Mucosa of rectum (tissue), 2 donors: ENCODE data around the gene TEN1.
"Not testable (repeated sequence)": the region's sequence is repeated elsewhere in the genome, so short reads cannot be mapped to it uniquely, and the experiment has no call there.

Experiments used
- H3K27ac ChIP-seq, 2 donors: one replicate each; pipeline ENCODE4 v1.7.0; 2013; ENCODE audit warnings: inconsistent platforms in 2 of 2, low read depth in 2 of 2, low read length in 2 of 2
- H3K27me3 ChIP-seq, 2 donors: one replicate each; pipeline ENCODE4 v1.7.0; 2013; ENCODE audit warnings: low read length in 2 of 2; ENCODE audit not compliant: control insufficient read depth in 2 of 2, insufficient read depth in 2 of 2
- H3K36me3 ChIP-seq, 2 donors: one replicate each; pipeline ENCODE4 v1.7.0; 2013; ENCODE audit warnings: low read length in 2 of 2; ENCODE audit not compliant: control insufficient read depth in 2 of 2, insufficient read depth in 2 of 2
- H3K4me1 ChIP-seq, 2 donors: one replicate each; pipeline ENCODE4 v1.7.0; 2013; ENCODE audit warnings: low read length in 2 of 2, mild to moderate bottlenecking in 1 of 2; ENCODE audit not compliant: control insufficient read depth in 2 of 2, insufficient read depth in 2 of 2
- H3K4me3 ChIP-seq, 2 donors: one replicate each; pipeline ENCODE4 v1.7.0; 2013; ENCODE audit warnings: low read length in 2 of 2
- H3K9ac ChIP-seq, 2 donors: one replicate each; pipeline ENCODE4 v1.7.0; 2013; ENCODE audit warnings: low read length in 2 of 2, low read depth in 1 of 2, mild to moderate bottlenecking in 1 of 2
- H3K9me3 ChIP-seq, 2 donors: one replicate each; pipeline ENCODE4 v1.7.0; 2013; ENCODE audit warnings: low read length in 2 of 2; ENCODE audit not compliant: control insufficient read depth in 2 of 2
- donor health status: healthy.
- donor health status: Normal muscosa, but diverticular disease.

TEN1 gene

DNA sequence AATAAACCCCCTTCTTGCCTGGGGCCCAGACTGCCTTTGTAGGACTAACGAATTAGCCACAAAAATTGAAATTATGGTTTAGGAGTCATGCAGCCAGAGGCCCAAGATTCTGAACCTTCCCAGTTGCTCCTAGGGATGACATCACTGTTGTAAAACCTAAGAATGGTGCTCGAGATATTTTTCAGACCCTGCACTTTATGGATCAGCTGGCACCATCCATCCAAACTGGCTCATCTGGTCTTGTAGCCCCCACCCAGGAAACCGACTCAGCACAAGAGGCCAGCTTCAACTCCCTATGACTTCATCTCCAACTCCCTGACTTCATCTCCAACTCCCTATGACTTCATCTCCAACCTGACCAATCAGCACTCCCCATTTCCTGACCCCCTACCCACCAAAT is 59.0 kb downstream of the TEN1 start:
- H3K9ac ChIP-seq = no peak overlapping the region
- no peak overlapping the region for H3K27ac ChIP-seq
- no peaks in the 10 kb centered on the region for H3K27me3 ChIP-seq
- H3K4me1 ChIP-seq = no peaks in the 10 kb centered on the region
- H3K9me3 ChIP-seq = no peaks in the 10 kb centered on the region
- H3K36me3 ChIP-seq = peaks cover 41 to 42% of the 10 kb centered on the region in 2 donors
- H3K4me3 ChIP-seq = no peak overlapping the region

- Histone ChIP-seq H3K27me3 (no peaks in the 10 kb centered on the region), H3K4me1 (no peaks in the 10 kb centered on the region), H3K9ac (no peak overlapping the region), H3K36me3 (peaks cover 51% of the 10 kb centered on the region in 2 donors), H3K9me3 (no peaks in the 10 kb centered on the region), H3K4me3 (no peak overlapping the region), H3K27ac (no peak overlapping the region)
These were observed 60.1 kb downstream of the TEN1 start for GRCh38 chr17:76039121-76039520.

- H3K27ac ChIP-seq = no peak overlapping the region
- no peaks in the 10 kb centered on the region for H3K27me3 ChIP-seq
- H3K4me1 ChIP-seq = no peaks in the 10 kb centered on the region
- H3K36me3 ChIP-seq = peaks cover 62 to 63% of the 10 kb centered on the region in 2 donors
- no peaks in the 10 kb centered on the region for H3K9me3 ChIP-seq
- H3K4me3 ChIP-seq = no peak overlapping the region
- H3K9ac ChIP-seq = no peak overlapping the region
These were observed 61.3 kb downstream of the TEN1 start for GRCh38 chr17:76040376-76040775.

DNA sequence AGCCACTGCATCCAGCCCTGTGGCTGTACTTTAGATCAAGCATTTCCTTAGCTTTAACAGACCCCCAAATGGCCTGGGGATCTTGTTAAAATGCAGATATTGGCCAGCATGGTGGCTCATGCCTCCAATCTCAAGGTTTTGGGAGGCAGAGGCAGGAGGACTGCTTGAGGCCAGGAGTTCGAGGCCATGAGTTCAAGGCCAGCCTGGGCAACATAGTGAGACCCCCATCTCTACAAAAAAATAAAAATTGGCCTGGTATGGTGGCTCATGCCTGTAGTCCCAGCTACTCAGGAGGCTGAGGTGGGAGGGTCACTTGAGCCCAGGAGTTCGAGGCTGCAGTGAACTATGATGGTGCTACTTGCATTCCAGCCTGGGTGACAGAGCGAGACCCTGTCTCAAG is 63.8 kb downstream of the TEN1 start:
- peaks cover 78 to 83% of the 10 kb centered on the region in 2 donors for H3K36me3 ChIP-seq
- not testable (repeated sequence) for H3K27ac ChIP-seq, H3K4me1 ChIP-seq

GRCh38 chr17:76044475-76045007 is 65.5 kb downstream of the TEN1 start:
- peaks cover 79 to 88% of the 10 kb centered on the region in 2 donors for H3K36me3 ChIP-seq
- H3K9ac ChIP-seq, H3K4me3 ChIP-seq, H3K9me3 ChIP-seq, H3K27me3 ChIP-seq, H3K27ac ChIP-seq, H3K4me1 ChIP-seq: not testable (repeated sequence)

More for the DNA sequence above, 63.8 kb downstream of the TEN1 start:
- H3K4me3 ChIP-seq, H3K9me3 ChIP-seq, H3K27me3 ChIP-seq, H3K9ac ChIP-seq: not testable (repeated sequence)

- Histone ChIP-seq H3K9ac (no peak overlapping the region), H3K4me1 (peaks cover 0 to 2% of the 10 kb centered on the region in 2 donors), H3K36me3 (peaks cover 71 to 87% of the 10 kb centered on the region in 2 donors), H3K4me3 (no peak overlapping the region), H3K27me3 (no peaks in the 10 kb centered on the region), H3K9me3 (no peaks in the 10 kb centered on the region), H3K27ac (no peak overlapping the region)
These were observed 67.0 kb downstream of the TEN1 start for GRCh38 chr17:76046064-76046463.

DNA sequence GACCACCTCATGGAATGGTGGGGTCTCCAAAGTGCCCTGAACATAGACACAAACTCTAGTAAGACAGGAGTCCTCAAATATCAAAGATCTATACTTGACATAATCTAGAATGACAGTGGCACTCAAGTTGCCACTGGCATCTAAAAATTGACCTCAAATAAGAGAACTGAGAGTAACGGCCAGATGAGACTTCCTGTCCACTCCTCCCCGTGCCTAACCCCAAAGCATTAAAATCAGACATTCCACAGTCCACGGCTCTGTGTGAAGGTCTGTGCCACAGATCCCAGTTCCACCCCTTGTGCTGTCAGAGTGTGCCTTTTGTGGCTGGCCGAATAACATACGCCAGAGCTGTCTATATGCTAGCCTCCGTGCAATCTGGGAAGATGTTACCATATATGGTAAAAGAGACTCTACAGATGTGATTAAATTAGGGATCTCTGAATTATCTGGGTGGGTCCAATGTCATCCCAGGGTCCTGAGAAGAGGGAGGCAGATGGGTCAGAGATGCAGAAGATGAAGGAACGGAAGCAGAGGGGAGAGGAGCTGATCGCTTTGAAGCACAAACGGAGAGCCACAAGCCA is 69.1 kb downstream of the TEN1 start:
- Histone ChIP-seq H3K9ac (no peak overlapping the region), H3K4me1 (peaks cover 0 to 7% of the 10 kb centered on the region in 2 donors), H3K27me3 (no peaks in the 10 kb centered on the region), H3K9me3 (no peaks in the 10 kb centered on the region), H3K27ac (no peak overlapping the region), H3K36me3 (peaks cover 60 to 76% of the 10 kb centered on the region in 2 donors), H3K4me3 (no peak overlapping the region)

DNA sequence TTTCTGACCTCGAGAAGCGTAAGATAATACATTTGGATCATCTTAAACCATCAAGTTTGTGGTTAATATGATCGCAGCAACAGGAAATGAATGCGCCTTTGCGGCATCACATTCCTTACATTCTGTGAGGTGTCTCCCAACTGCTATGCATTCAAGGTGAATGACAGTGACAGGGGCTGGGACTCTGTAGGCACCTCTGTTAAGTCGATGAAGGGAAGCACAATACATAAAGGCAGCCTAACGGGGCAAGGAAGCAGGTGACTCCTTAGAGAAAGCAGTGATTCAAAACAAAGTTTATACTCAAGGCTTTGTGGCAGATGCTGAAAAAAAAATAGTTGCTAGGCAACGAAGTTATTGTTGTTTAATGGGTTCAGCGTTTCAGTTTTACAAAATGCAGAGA is 69.7 kb downstream of the TEN1 start:
- Histone ChIP-seq H3K36me3 (peaks cover 60 to 75% of the 10 kb centered on the region in 2 donors), H3K27ac (no peak overlapping the region), H3K4me1 (peaks cover 0 to 9% of the 10 kb centered on the region in 2 donors), H3K9ac (no peak overlapping the region), H3K4me3 (no peak overlapping the region), H3K9me3 (no peaks in the 10 kb centered on the region), H3K27me3 (no peaks in the 10 kb centered on the region)

- Histone ChIP-seq H3K27ac (no peak overlapping the region), H3K4me3 (no peak overlapping the region), H3K4me1 (peaks cover 0 to 13% of the 10 kb centered on the region in 2 donors), H3K27me3 (no peaks in the 10 kb centered on the region), H3K9ac (no peak overlapping the region), H3K36me3 (peaks cover 60 to 75% of the 10 kb centered on the region in 2 donors), H3K9me3 (no peaks in the 10 kb centered on the region)
These were observed 70.2 kb downstream of the TEN1 start for GRCh38 chr17:76049239-76049638.

- H3K36me3 ChIP-seq = peaks cover 52 to 70% of the 10 kb centered on the region in 2 donors
- no peaks in the 10 kb centered on the region for H3K27me3 ChIP-seq
These were observed 70.9 kb downstream of the TEN1 start for GRCh38 chr17:76049836-76050537.

More at GRCh38 chr17:76049836-76050537, 70.9 kb downstream of the TEN1 start:
- H3K9ac ChIP-seq = no peak overlapping the region
- H3K9me3 ChIP-seq = no peaks in the 10 kb centered on the region
- no peak overlapping the region for H3K27ac ChIP-seq
- H3K4me3 ChIP-seq = no peak overlapping the region
- peaks cover 0 to 13% of the 10 kb centered on the region in 2 donors for H3K4me1 ChIP-seq
